Globus pallidus (tissue), 1 donor: ENCODE data around the gene PRRX1.

ENCODE experiments used
- DNase-seq: peaks from one replicate; pipeline ENCODE4 v3.0.0-alpha.2; 2015; ENCODE audit warnings: low spot score

Gene PRRX1

DNA sequence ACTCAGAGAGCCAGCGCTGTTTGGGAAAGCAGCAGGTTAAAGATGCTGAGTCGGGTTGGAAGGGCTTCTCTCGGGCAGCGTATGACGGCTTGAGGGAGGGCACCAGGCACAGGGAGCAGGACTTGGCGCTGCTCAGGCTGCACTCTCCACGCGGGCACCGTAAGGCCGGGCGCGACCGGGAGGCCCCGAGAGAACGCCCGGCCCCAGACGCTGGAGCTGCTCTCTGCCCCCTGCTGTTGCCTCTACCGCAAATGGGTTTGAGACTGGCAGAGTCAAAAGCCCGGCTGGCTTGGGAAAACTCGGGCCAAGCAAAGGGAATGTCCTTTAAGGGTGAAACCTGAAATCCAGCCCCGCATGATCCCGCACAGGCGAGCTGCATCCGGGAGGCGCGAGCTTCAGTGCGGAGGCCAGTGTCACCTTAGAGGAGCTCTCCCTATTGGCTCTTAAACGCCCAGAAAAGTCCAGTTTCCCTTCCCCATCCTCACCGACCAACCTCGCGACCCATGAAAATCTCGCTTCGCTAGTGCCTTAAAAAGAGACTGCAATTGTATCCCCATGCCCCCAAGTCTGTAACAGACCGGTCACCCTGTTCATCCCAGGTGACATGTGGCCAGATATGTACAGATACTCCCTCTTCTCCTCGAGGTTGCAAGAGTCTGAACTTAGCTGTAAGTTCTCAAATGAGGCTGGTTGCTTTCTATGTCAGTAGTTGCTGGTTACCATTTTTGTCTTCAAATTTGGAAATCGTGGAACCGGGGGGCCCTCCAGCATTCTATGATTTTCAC lies 1.1 kb downstream of the PRRX1 start:
- no peak for DNase-seq

DNA sequence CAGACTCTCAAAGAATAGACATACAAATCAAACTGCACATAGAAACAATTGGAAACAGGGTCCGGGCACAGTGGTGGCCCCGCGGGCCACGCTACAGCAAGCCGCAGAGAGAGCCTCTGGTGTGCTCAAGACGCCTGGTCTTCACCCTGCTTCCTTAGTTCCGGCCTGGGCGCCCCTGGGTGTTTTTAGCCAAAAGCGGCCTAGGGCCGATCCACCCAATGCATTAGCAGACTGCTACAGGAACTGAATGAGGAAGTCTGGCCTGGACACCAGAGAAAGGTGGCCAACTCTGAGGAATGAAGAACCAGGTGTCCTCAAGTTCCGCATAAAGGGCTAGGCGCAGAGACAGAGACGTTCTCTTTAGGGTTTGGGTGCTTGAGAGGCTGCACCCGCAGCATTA lies 1.7 kb downstream of the PRRX1 start:
- no peak for DNase-seq

DNA sequence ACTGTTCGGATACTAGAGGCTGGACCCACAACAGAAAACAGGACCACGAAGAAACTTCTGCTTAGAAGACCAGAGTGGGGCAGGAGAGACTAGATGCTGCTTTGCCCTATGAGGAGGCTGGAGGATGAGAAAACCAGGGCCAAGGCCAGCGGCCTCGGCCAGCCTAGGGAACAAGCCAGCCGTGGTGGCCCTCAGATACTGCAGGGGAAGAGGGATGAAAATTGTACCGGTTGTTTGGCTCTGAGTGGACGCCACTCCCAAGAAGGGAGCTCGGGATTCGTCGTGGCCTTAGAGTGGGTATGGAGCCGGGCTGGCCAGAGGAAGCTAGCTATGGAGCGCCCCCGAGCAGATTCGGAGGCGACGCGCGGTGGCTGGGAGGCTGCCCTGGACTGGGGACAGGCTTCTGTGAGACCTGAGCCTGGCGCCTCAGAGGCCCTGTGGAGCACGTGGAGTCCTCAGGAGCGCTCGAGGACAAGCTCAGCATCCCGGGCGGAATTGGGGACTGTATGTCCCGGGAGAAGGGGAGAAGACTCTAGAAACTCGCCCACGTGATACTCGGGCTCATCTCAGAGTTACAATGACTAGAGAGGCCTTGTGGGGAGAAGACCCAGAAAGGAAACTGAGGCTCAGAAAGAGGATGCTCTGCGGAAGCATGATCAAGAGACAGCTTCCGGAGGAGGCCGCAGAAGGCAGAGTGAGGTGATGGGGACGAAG lies 2.8 kb downstream of the PRRX1 start:
- no peak for DNase-seq

DNA sequence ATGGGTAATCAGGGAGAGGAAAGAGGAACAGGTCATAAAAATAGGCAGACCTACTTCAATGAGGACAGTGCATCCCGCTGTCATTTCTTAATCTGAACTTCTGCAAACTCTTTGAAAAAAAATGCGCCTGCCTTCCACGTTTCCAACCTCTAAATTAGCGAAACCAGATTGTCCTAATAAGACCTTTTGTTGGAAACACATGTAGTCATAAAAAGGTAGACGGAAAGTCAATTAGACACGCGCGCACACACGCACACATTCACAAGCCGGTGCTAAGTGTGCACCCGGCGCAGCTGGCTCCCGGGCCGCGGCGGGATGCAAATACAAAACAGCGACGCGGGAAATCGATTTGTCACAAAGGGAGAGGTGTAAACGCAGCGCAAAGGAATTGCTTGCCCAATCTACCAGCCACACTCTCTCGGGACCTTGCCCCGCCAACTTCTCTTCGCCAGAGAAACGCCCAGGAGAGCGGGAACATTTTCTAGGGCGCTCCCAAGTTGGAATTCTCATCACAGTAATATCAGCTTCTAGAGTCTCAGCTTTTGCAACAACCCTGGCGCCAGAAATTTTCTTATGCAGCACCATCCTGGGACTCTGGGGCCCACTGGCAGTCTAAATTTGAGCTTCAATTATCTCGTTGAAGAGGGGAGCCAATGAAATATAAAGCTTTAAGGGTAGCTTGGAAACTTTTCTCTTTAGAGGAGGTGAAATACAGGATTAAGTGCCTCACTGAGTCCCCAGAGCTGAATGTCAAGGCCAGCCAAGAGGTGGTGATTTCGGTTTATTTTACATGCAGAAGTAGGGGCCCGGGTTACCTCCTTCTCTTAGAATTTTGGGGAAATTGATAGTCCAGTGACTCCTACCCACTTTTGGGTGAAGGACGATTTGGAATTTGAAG lies 4.5 kb downstream of the PRRX1 start:
- DNase-seq: no peak

DNA sequence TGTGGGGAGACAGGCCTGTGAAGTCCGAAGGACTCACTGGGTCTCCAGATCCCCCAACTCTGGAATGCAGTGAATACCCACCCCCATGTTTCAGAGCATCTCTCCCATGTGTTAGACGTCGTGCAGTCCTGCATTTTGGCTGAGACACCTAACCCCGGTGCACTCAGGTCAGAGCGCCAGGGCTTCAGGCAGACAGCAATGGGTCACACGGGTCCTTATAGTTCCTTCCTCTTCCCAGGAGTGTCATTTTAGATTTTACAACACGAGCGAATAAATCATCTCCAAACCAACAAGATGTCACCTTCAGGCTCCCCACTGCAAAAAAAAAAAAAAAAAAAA lies 5.1 kb downstream of the PRRX1 start:
- DNase-seq: no peak

DNA sequence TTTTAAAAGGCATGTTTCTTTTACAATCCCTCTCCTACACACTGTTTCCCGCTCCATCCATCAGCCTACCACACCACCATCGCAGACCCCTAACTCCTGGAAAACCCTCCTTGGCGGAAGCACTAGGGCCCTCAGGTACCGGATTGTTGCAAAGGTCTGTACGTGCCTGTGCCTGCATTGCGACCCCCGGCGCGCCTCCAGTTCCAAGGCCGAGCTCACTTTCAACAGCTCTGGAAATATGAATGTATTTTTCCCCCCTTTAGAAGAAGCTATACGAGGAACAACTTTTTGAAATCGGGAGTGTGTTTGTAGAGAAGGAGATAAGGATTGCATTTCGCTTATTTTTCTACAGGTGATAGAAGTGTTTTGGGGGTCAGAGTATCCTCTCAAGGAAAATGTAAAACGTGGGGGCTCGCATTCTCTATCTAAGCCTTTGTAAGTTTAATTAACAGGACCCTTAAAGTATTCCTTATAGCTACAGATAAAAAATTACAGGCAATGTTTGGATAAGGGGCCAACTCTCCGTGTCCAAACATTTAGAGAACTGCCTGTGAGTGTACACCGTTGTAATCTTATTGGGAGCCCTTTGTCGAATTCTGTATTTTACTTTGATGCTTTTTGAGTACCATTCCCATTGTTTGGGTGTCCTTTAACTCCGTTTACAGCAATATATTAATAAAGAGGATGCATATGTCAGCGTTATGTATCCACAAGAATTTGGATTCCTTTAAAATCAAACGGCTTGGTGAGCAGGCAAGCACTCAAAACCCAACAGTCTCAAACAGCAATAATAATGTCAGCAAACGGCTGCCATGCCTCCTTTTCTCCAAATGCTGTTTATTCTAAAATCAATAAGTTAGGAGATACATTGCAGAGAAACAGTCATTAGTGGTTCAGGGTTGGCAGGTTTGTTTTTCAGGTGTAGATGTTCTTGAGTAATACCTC lies 5.9 kb downstream of the PRRX1 start:
- no peak for DNase-seq

DNA sequence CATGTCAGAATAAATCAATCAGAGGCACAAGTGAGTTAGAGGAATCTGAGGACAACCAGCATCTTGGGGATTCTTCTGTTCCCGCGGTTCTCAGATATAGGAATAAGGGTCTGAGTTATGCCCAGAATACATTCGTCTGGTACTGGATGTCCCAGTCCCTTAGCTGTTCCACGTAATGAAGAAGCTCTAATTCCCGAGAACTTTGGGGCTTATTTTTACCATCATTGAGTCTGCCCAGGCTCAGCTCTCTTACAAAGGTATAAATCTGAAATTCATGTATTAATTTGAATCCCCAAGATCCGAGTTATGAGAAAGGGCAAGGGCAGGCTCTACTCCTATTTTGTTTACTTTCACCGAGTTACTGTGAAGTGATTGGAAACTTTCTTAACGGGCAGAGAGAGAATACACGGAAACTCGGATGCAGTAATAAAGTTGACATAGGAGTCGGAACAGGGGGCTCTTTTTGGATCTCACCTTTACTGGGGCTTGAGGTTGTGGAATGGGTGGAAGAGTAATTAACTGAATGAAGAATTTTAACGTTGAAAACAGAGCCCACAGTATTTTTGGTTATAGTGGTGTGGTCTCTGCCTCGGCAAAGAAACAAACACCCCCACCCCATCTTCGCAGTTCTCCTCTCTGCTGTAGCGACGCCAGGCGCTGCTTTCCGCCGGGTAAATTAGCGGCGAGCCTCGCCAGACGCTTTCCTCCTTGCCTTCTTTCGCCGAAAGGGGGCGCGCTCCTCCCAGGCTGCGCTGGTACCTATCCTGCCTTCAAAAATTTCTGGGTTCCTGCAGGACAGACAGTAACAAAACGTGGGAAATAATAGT lies 7.1 kb downstream of the PRRX1 start:
- no peak for DNase-seq

DNA sequence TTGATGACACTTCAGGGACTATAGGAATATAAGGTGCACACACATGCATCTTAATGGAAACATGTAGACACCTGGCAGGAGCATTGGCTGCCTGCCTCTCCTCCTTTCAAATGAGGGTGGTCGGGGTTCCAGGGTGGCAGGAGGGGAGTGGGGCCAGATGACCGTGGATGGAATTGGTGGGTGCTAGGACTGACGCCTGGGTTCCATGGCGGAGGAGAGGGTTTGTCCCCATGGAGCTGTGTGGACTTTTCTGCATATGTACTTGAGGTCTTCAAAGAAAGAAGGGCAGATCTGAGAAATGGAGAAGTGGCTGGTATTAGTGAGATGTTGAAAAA lies 7.7 kb downstream of the PRRX1 start:
- DNase-seq: no peak

DNA sequence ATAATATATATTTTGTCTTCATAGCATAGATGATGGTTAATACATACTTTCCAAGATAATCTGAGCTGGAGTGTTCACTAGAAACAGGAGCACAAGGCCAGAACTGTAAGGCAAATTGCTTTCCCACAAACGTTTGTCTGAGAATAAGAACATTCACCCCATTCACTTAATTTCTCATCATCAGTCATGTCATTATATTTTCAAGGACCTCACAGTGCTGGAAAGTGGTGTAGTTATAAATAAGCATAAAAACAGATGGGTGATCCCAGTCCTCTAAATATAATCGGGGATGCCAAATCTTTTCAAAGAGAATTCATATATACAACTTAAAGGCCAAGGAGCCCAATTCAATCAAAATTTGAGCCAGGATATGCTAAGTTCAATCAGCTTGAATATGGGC lies 8.4 kb downstream of the PRRX1 start:
- no peak for DNase-seq

DNA sequence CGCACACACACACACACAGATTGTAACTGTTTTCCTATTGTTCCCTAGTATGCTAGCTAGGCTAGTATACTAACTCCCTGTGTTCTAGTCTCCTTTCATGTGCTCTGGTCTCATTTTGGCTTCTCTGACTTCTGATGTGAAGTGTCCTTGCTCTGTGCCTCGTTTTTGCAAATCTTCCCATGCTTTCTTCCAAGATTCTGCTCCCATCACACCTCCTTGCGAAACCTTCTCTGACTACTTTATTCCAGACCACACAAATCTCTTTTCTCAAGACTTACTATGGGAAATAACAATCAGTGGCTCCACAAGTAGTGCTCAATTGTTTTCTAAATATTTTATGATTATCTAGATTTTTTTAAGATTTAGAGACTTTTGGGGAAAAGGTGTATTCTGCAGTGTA lies 10.3 kb downstream of the PRRX1 start:
- no peak for DNase-seq

DNA sequence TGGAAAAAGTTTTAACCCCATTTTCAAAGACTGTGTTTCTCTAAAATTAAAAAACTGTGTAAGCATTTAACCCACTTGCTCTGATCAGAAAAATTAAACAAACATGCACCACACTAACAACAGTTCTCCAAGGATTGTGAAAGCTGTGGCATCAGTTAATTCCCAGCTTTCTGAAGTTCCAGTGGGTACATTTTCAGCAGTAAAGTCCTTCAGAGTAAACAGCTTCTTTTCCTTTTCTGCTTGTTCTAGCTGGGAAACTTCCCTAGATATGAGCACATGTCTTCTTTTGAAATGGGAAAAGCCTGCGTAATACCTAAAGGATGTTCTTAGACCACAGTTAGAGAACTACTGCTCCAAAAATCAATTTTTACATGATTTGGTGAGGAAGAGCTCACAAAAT lies 11.1 kb downstream of the PRRX1 start:
- DNase-seq: no peak

DNA sequence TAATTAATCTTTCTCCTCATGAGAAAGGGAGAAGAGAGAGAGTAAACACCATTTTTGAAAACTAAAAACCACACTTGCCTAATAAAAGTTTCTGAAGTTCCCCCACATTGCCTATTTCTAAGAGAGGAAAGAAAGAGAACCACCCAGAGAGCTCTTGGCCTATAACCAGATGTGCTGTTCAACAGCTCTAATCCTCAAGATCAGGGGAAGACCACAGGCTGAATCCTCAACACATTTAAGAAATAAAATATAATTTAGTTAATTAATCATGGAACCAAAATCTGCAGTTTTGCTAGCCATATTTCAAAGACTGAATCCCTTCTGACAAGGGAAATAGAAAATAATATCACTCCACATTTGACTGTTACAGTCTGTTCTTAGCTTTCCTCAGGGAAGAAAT lies 11.9 kb downstream of the PRRX1 start:
- no peak for DNase-seq

DNA sequence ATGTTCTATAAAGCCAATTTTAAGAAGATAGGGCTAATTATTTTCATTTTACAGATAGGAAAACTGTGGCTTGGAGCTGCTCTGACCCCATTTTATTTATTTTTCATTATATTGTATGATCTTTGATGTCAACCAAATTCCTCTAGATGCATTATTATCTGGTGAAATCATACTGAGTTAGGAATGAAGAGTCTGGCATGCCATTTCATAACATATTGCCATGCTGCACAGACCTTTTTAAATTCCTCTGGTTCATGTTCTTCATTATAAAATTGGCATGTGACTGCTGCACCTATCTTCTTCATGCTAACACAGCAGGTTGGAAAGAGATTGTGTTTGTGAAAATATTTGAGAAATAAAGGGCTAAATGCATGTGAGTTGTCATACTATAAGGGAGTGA lies 12.7 kb downstream of the PRRX1 start:
- no peak for DNase-seq

DNA sequence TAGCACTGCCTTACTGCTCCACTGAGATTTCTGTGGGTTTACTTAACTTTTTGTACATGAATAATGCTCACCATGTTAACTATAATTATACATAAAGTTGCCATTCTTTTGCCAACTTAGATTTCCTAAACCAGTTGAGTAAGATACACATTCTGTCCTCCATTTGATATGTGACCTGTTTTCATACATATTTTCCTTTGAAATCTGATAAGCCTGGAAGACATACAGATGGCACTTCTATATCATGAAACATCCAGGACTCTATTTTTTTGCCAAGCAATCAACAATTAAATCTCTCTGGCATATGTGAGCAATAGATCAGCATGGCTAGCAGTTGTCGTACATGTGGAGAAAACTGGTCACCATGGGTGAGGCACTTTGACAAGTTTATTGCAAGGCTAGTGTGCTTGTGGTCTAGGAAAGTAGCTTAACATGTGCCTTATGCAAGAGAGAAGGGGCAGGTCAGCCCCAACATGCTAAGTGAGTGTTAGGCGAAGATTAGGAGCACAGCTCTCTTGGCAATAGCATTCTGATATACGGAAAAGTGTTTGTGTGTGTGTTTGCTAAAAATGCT lies 14.2 kb downstream of the PRRX1 start:
- DNase-seq: no peak

DNA sequence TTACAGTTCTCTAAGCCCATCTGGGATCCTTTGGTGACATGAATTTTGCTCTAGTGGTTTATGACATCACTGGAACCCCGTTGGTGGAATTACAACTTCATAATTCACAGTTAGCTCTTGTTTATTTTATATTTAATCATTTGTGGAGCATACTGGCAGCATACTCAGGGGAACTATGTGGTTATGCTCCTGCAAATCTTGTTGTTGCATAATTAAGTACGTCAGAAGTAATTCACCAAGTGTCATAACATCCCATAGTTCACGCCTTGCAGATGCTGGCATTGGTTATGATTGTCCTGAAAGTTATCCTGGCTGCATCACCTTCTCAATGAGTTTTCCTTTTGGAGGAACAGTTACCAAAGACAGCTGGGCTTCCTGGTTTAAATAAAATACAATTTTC lies 16.5 kb downstream of the PRRX1 start:
- no peak for DNase-seq

DNA sequence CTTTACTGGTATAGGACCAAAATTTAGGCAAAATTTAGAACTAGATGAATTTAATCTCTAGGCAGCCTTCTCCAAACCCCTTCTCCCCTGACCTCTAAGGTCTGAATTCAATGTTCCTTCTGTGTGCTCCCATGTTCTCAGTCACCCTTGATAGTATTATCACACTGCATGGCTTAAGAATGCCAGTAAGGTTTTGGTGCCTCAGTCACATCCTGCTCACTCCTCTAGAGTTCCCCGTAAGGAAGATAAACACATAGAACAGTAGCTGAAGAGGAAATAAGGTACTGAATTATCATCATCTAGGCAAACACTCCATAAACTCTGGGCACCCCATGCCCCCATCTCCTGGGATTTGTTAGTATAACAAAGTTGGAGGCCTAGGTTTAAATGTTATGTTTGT lies 18.2 kb downstream of the PRRX1 start:
- no peak for DNase-seq

DNA sequence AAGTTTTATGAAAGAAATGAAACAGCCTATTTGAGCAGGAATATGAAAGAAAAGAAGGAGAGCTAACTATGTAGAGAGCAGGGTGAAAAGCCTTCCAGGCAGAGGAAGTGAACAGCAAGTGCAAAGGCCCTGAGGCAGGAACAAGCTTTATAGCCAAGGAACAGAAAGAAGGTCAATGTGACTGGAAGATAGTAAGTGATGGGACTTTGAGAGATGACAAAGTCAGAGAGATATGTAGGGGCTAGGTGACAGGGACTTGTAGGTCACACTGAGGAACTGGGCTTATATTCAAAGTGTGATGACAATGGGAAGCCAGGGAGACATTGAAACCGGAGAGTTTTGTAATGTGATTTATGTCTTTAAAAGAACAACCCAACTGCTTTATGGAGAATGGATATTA lies 18.9 kb downstream of the PRRX1 start:
- no peak for DNase-seq

DNA sequence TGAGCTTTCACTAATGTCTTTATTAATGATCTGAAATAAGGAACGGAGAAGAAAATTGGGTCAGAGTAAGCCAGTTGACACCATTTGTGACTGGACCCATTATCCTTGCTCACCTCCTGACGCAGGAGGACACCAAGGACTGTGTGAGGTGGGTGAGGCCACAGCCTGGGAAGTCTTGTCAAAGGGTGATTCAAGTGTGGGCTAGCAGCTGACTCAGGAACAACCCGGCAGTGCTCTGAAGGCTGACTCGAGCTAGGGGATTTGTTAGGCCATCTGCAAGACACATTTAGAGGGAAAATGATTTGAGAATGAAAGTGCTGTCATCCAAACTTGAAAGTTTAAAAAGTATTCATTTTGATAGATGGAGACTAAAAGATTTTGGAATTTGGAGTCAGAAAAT lies 21.2 kb downstream of the PRRX1 start:
- no peak for DNase-seq

DNA sequence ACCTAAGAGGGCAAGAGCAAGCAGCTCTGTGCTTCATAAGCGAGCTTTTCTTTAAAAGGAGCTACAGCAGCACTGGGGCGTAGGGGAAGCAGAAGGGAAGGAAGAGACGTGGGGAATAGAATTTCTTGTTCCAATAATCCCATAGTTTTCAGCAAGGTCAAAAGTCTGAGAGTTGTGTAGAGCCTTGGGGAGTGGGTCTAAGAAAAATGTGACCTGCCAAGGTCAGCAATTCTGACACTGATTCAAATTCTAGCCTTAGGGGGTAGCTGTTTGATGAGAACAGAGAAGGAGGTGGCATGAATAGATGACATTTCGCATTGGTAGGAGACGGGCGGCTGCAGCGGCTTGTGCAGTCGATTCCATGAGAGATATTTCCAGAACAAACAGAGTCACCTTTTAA lies 22.4 kb downstream of the PRRX1 start:
- no peak for DNase-seq

DNA sequence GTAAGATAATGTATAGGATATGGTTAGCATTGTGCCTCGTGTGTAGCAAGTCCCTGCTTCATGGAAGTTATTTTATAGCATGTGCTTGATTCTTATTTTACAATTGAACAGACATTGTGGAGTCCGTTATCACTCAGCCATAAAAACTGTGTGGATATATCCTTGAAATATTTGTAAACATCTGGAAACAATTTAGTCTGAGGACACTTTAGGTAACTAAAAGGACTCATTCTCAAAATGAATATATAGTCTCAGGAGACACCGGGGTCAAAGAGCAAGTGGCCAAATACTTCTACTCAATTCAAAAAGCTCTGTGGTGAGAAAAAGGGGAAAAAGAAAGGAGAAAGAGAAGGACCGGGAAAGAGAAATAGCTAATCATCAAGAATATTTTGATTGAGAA lies 23.7 kb downstream of the PRRX1 start:
- DNase-seq: no peak

DNA sequence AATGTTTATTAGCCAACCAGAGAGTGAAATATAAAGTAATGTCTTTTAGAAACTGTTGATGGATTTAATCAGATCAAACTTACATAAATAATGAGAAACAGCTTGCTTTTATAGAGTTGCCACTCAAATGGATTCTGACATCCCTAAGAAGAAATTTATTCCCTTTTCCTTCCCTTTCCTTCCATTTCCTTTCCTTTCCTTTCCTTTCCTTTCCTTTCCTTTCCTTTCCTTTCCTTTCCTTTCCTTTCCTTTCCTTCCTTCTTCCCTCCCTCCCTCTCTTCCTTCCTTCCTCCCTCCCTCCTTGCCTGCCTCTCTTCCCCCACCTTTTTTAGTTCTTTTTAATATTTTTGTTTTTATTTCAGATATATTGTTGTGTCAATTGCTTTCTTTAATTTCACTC lies 27.3 kb downstream of the PRRX1 start:
- DNase-seq: no peak
